Activated naive CD4-positive, alpha-beta T cell treated with anti-CD3 and anti-CD28 coated beads, Interleukin-2, amount 50 U/mL, for 72 hours (primary cell): ENCODE results near the gene PLXNC1. TPM values are rescaled to one million over a fixed set of nuclear protein-coding genes. Genes with fewer than 3 reads are reported as not detected.

Experiments used
- ATAC-seq, 2 donors: fragments of 150-1000 bp; cut with Tn5 transposase; 2 replicates each; pipeline ENCODE4 v1.10.0; 2021; ENCODE audit warnings: mild to moderate bottlenecking in 2 of 2, moderate library complexity in 2 of 2
- DNase-seq, 2 donors: peaks; one replicate each; pipeline ENCODE4 v3.0.0; 2021 to 2022; ENCODE audit warnings: low spot score in 2 of 2
- H3K27ac Mint-ChIP-seq, 2 donors: one replicate each; pipeline ENCODE4 v1.8.0; 2022; ENCODE audit warnings: mild to moderate bottlenecking in 2 of 2, mixed read lengths in 2 of 2
- H3K36me3 Mint-ChIP-seq, 2 donors: one replicate each; pipeline ENCODE4 v1.8.0; 2022; ENCODE audit warnings: mixed read lengths in 2 of 2
- H3K9me3 Mint-ChIP-seq, 2 donors: one replicate each; pipeline ENCODE4 v1.8.0; 2022; ENCODE audit warnings: mixed read lengths in 2 of 2
- total RNA-seq, 2 donors: library from RNA; stranded (reverse); gene quantifications; one replicate each; pipeline ENCODE4 v1.2.3, GENCODE V29; 2022

The PLXNC1 gene
- total RNA-seq, 2 donors from 2014 or later, result 3.1 to 9.2 TPM

GRCh38 chr12:94202245-94203180 is 54.1 kb downstream of the PLXNC1 start:
- DNase-seq (no peak), ATAC-seq (no peak)
- H3K27ac Mint-ChIP-seq, result peak overlapping the region in 1 of 2 donors; percentile 31
- H3K36me3 Mint-ChIP-seq, result peaks cover 10 to 14% of the 10 kb centered on the region in 2 donors
- peaks cover 3 to 11% of the 10 kb centered on the region in 2 donors for H3K9me3 Mint-ChIP-seq

GRCh38 chr12:94203181-94203546 is 54.8 kb downstream of the PLXNC1 start:
- peaks cover 3 to 11% of the 10 kb centered on the region in 2 donors for H3K9me3 Mint-ChIP-seq
- no peak for DNase-seq
- peaks cover 10 to 14% of the 10 kb centered on the region in 2 donors for H3K36me3 Mint-ChIP-seq
- H3K27ac Mint-ChIP-seq, result no peak overlapping the region
- ATAC-seq, result no peak

GRCh38 chr12:94203796-94204195 is 55.4 kb downstream of the PLXNC1 start:
- H3K36me3 Mint-ChIP-seq, result peaks cover 10 to 14% of the 10 kb centered on the region in 2 donors
- H3K9me3 Mint-ChIP-seq, result peaks cover 3 to 11% of the 10 kb centered on the region in 2 donors
- ATAC-seq (no peak), DNase-seq (no peak)
- H3K27ac Mint-ChIP-seq, result no peak overlapping the region

- H3K9me3 Mint-ChIP-seq, result peaks cover 3 to 11% of the 10 kb centered on the region in 2 donors
- peak overlapping the region in 1 of 2 donors; percentile 47 for H3K27ac Mint-ChIP-seq
- peaks cover 10 to 20% of the 10 kb centered on the region in 2 donors for H3K36me3 Mint-ChIP-seq
- DNase-seq (no peak), ATAC-seq (peak in 1 of 2 donors; percentile 31)
Measured at GRCh38 chr12:94204499-94205247, 56.3 kb downstream of the PLXNC1 start.

GRCh38 chr12:94205822-94206221 is 57.4 kb downstream of the PLXNC1 start:
- Mint-ChIP-seq H3K27ac (peak overlapping the region; percentile 72 to 91), H3K36me3 (peaks cover 10 to 20% of the 10 kb centered on the region in 2 donors), H3K9me3 (peaks cover 3 to 11% of the 10 kb centered on the region in 2 donors)
- no peak for ATAC-seq
- no peak for DNase-seq

- H3K27ac Mint-ChIP-seq, result peak overlapping the region in 1 of 2 donors; percentile 91
- no peak for ATAC-seq
Measured at GRCh38 chr12:94206886-94207285, 58.5 kb downstream of the PLXNC1 start.

GRCh38 chr12:94207467-94207848 is 59.1 kb downstream of the PLXNC1 start:
- peak overlapping the region; percentile 91 to 93 for H3K27ac Mint-ChIP-seq
- H3K36me3 Mint-ChIP-seq, result peaks cover 4 to 19% of the 10 kb centered on the region in 2 donors
- H3K9me3 Mint-ChIP-seq, result peaks cover 3 to 10% of the 10 kb centered on the region in 2 donors
- DNase-seq (no peak), ATAC-seq (peak in 1 of 2 donors; percentile 3)

More at GRCh38 chr12:94206886-94207285, 58.5 kb downstream of the PLXNC1 start:
- Mint-ChIP-seq H3K9me3 (peaks cover 3 to 14% of the 10 kb centered on the region in 2 donors), H3K36me3 (peaks cover 10 to 23% of the 10 kb centered on the region in 2 donors)
- DNase-seq, result no peak

GRCh38 chr12:94207849-94208621 is 59.7 kb downstream of the PLXNC1 start:
- H3K27ac Mint-ChIP-seq, result peak overlapping the region; percentile 91 to 93
- peaks cover 0 to 5% of the 10 kb centered on the region in 2 donors for H3K9me3 Mint-ChIP-seq
- DNase-seq (peak; percentile 42 to 57), ATAC-seq (peak; percentile 76 to 84)
- peaks cover 0 to 13% of the 10 kb centered on the region in 2 donors for H3K36me3 Mint-ChIP-seq

GRCh38 chr12:94208622-94208966 is 60.2 kb downstream of the PLXNC1 start:
- ATAC-seq (peak; percentile 66 to 79), DNase-seq (peak; percentile 13 to 59)
- Mint-ChIP-seq H3K27ac (peak overlapping the region; percentile 91 to 93), H3K9me3 (peaks cover 0 to 5% of the 10 kb centered on the region in 2 donors), H3K36me3 (peaks cover 0 to 12% of the 10 kb centered on the region in 2 donors)

GRCh38 chr12:94209240-94209639 is 60.9 kb downstream of the PLXNC1 start:
- Mint-ChIP-seq H3K27ac (peak overlapping the region in 1 of 2 donors; percentile 91), H3K36me3 (peaks cover 0 to 12% of the 10 kb centered on the region in 2 donors), H3K9me3 (peaks cover 0 to 5% of the 10 kb centered on the region in 2 donors)
- DNase-seq (no peak), ATAC-seq (no peak)

- no peak overlapping the region for H3K27ac Mint-ChIP-seq
- H3K36me3 Mint-ChIP-seq, result peaks cover 0 to 12% of the 10 kb centered on the region in 2 donors
- H3K9me3 Mint-ChIP-seq, result peaks cover 0 to 5% of the 10 kb centered on the region in 2 donors
- no peak for DNase-seq
- no peak for ATAC-seq
Measured at GRCh38 chr12:94211021-94211420, 62.6 kb downstream of the PLXNC1 start.

- DNase-seq (no peak), ATAC-seq (no peak)
- peaks cover 9 to 13% of the 10 kb centered on the region in 2 donors for H3K36me3 Mint-ChIP-seq
- no peaks in the 10 kb centered on the region for H3K9me3 Mint-ChIP-seq
- H3K27ac Mint-ChIP-seq, result no peak overlapping the region
Measured at GRCh38 chr12:94218233-94218632, 69.9 kb downstream of the PLXNC1 start.

GRCh38 chr12:94219622-94220302 is 71.4 kb downstream of the PLXNC1 start:
- no peak for ATAC-seq
- H3K36me3 Mint-ChIP-seq, result peaks cover 9 to 13% of the 10 kb centered on the region in 2 donors
- DNase-seq, result no peak
- H3K9me3 Mint-ChIP-seq, result no peaks in the 10 kb centered on the region
- H3K27ac Mint-ChIP-seq, result no peak overlapping the region

- H3K27ac Mint-ChIP-seq, result no peak overlapping the region
Measured at GRCh38 chr12:94220804-94221203, 72.4 kb downstream of the PLXNC1 start.

GRCh38 chr12:94222351-94223084 is 74.1 kb downstream of the PLXNC1 start:
- H3K9me3 Mint-ChIP-seq, result no peaks in the 10 kb centered on the region
- H3K36me3 Mint-ChIP-seq, result peaks cover 13% of the 10 kb centered on the region in 2 donors
- DNase-seq (no peak), ATAC-seq (no peak)
- H3K27ac Mint-ChIP-seq, result no peak overlapping the region

More at GRCh38 chr12:94220804-94221203, 72.4 kb downstream of the PLXNC1 start:
- H3K9me3 Mint-ChIP-seq, result no peaks in the 10 kb centered on the region
- ATAC-seq, result no peak
- no peak for DNase-seq
- peaks cover 9 to 13% of the 10 kb centered on the region in 2 donors for H3K36me3 Mint-ChIP-seq
